Endothelial cell of umbilical vein (primary cell): ENCODE results near the gene ST6GALNAC3. TPM values are rescaled to one million over a fixed set of nuclear protein-coding genes. Genes with fewer than 3 reads are reported as not detected.

Experiments used
- BruUV-seq: library from RNA; stranded (reverse); fragments of 400-500 nt; replicated peaks from 2 replicates; lab custom pipeline; 2021; lab: Mats Ljungman, UMichigan
- CTCF ChIA-PET: fragments of 300-600, 350-600 bp; sonication (Branson Sonifier 250); formaldehyde crosslinking; loops from one replicate; lab custom pipeline; 2021; ENCODE audit warnings: antibody characterized with exemption, inconsistent platforms; lab: Charles Lee
- POLR2A ChIA-PET: fragments of 300-600, 350-600 bp; sonication (Branson Sonifier 250); formaldehyde crosslinking; loops from one replicate; lab custom pipeline; 2021; ENCODE audit warnings: antibody characterized with exemption, inconsistent platforms; lab: Charles Lee
- DNase-seq: peaks from one replicate; pipeline ENCODE4 v3.0.0-alpha.2; 2011; ENCODE audit warnings: low read depth, low spot score
- FAIRE-seq: peaks from 2 replicates; lab custom pipeline; 2011; peaks lifted over from hg19 to GRCh38; lab: Jason Lieb, UNC
- H2AFZ ChIP-seq: 2 replicates; pipeline ENCODE4 v1.6.0; 2012; ENCODE audit warnings: low read depth, low read length, control low read depth, inconsistent platforms
- H3K27ac ChIP-seq: 2 replicates; pipeline ENCODE4 v1.5.1; 2011; ENCODE audit warnings: low read depth, mild to moderate bottlenecking, control low read depth, low read length, moderate library complexity; ENCODE audit not compliant: insufficient read depth
- H3K27me3 ChIP-seq, 2 experiments: 2 replicates each; pipeline versions ENCODE4 v1.6.0 to v1.6.1; 2011; ENCODE audit warnings: low read length in 2 of 2, mixed read lengths in 1 of 2; ENCODE audit not compliant: control insufficient read depth in 2 of 2, insufficient read depth in 2 of 2
- H3K36me3 ChIP-seq, 2 experiments: 2 replicates in 1 of 2; 3 replicates in 1 of 2; pipeline ENCODE4 v1.5.1; 2011; ENCODE audit warnings: low read length in 2 of 2, mild to moderate bottlenecking in 1 of 2, moderate library complexity in 1 of 2; ENCODE audit not compliant: control insufficient read depth in 2 of 2, insufficient read depth in 2 of 2; ENCODE audit errors: extremely low read depth in 1 of 2
- H3K4me1 ChIP-seq: 3 replicates; pipeline ENCODE4 v1.5.1; 2011; ENCODE audit warnings: mild to moderate bottlenecking, low read length; ENCODE audit not compliant: control insufficient read depth, insufficient read depth; ENCODE audit errors: extremely low read depth
- H3K4me2 ChIP-seq: 2 replicates; pipeline ENCODE4 v1.6.1; 2011; ENCODE audit warnings: low read length, control low read depth, mixed read lengths; ENCODE audit not compliant: insufficient read depth
- H3K4me3 ChIP-seq, 3 experiments: fragments of 200-600 bp in 1 of 3; sonication (generic), shearing (Covaris generic) in 1 of 3; replicated peaks in 1 of 3; 2 replicates each; pipeline ENCODE4 v1.5.1; 2011 to 2016; ENCODE audit warnings: control low read depth in 3 of 3, low read length in 3 of 3, mild to moderate bottlenecking in 2 of 3, inconsistent platforms in 1 of 3, low read depth in 1 of 3, moderate library complexity in 1 of 3; ENCODE audit not compliant: insufficient read depth in 1 of 3
- H3K79me2 ChIP-seq: 2 replicates; pipeline ENCODE4 v1.6.0; 2012; ENCODE audit warnings: low read length, inconsistent platforms; ENCODE audit not compliant: control insufficient read depth, insufficient read depth
- H3K9ac ChIP-seq: replicated peaks from 2 replicates; pipeline ENCODE3; 2011; ENCODE audit warnings: low read length, control low read depth; ENCODE audit not compliant: insufficient read depth; ENCODE audit errors: extremely low read depth
- H3K9me1 ChIP-seq: replicated peaks from 3 replicates; pipeline ENCODE4 v1.6.0; 2011; ENCODE audit warnings: mild to moderate bottlenecking, low read length; ENCODE audit not compliant: control insufficient read depth, insufficient read depth; ENCODE audit errors: extremely low read depth
- H3K9me3 ChIP-seq: replicated peaks from 2 replicates; pipeline ENCODE4 v1.5.1; 2012; ENCODE audit warnings: low read length, inconsistent platforms; ENCODE audit not compliant: control insufficient read depth, insufficient read depth
- H4K20me1 ChIP-seq: replicated peaks from 2 replicates; pipeline ENCODE3; 2011; ENCODE audit warnings: mild to moderate bottlenecking, low read length; ENCODE audit not compliant: control insufficient read depth, insufficient read depth; ENCODE audit errors: extremely low read depth
- EZH2 ChIP-seq: IDR thresholded peaks from 2 replicates; pipeline ENCODE4 v1.6.1; 2012; ENCODE audit warnings: borderline replicate concordance, low read depth, mild to moderate bottlenecking, moderate library complexity, low read length, inconsistent platforms; ENCODE audit not compliant: severe bottlenecking
- FOS ChIP-seq: IDR thresholded peaks from 2 replicates; pipeline ENCODE4 v1.6.1; 2011; ENCODE audit warnings: mild to moderate bottlenecking, low read length, moderate library complexity, borderline replicate concordance; ENCODE audit not compliant: insufficient read depth
- GATA2 ChIP-seq: IDR thresholded peaks from 2 replicates; pipeline ENCODE4 v1.7.0; 2011; ENCODE audit warnings: low read depth, mild to moderate bottlenecking, moderate library complexity, mixed read lengths, low read length; ENCODE audit not compliant: insufficient read length, insufficient read depth
- JUN ChIP-seq: IDR thresholded peaks from 2 replicates; pipeline ENCODE4 v1.6.1; 2011; ENCODE audit warnings: borderline replicate concordance, low read depth; ENCODE audit not compliant: insufficient read length, insufficient read depth
- MYC ChIP-seq: IDR thresholded peaks from one replicate; pipeline ENCODE4 v1.6.1; 2011; ENCODE audit warnings: mild to moderate bottlenecking, low read depth, low read length
- POLR2A ChIP-seq: IDR thresholded peaks from 2 replicates; pipeline ENCODE4 v1.6.1; 2012; ENCODE audit warnings: low read depth, mild to moderate bottlenecking, control low read depth, low read length
- POLR2AphosphoS5 ChIP-seq: IDR thresholded peaks from 2 replicates; pipeline ENCODE4 v1.6.1; 2012; ENCODE audit warnings: low read depth, mild to moderate bottlenecking, control low read depth, low read length, moderate library complexity; ENCODE audit not compliant: insufficient read depth
- dilution Hi-C: fragments of 300-500 bp; cut with MboI; formaldehyde crosslinking; loops from one replicate; pipeline ENCODE4 v1.15.0; 2019; ENCODE audit warnings: low sequenced_read_pairs; ENCODE audit not compliant: extremely low pct_ligation_motif_present
- intact Hi-C: fragments of 100-400 bp; cut with micrococcal nuclease; formaldehyde crosslinking; loops from one replicate; pipeline ENCODE4 v1.10.0; 2022
- polyA plus RNA-seq, 4 experiments: library from polyadenylated mRNA; depleted of rRNA in 3 of 4; stranded (reverse) in 3 of 4; unstranded in 1 of 4; fragments of >200 nt; gene quantifications; 2 replicates each; pipeline versions ENCODE4 v1.2.1 to v1.2.3, GENCODE V29; 2011 to 2012; ENCODE audit warnings: missing spikeins in 1 of 4
- total RNA-seq: library from RNA; stranded (reverse); gene quantifications from 2 replicates; pipeline ENCODE4 v1.2.3, GENCODE V29; 2021
- TF ChIP-seq, protein P1 (sequence below): IDR thresholded peaks from 2 replicates; pipeline ENCODE4 v1.6.1; 2011; ENCODE audit not compliant: insufficient read depth, insufficient read length
- TF ChIP-seq, protein P2 (sequence below), 2 donors: IDR thresholded peaks; 1 replicate in 1 of 2; 2 replicates in 1 of 2; pipeline ENCODE4 v1.5.1; 2011; ENCODE audit warnings: low read length in 2 of 2, mild to moderate bottlenecking in 2 of 2, moderate library complexity in 2 of 2, control low read depth in 1 of 2, inconsistent platforms in 1 of 2, low read depth in 1 of 2; ENCODE audit not compliant: insufficient read depth in 1 of 2; ENCODE audit errors: extremely low read depth in 1 of 2

Gene ST6GALNAC3
- total and polyA plus RNA-seq, 2 donors (not counting 3 experiments of a cell fraction or from before 2014, with no cell fraction given), result 7.6 to 48.3 TPM

DNA sequence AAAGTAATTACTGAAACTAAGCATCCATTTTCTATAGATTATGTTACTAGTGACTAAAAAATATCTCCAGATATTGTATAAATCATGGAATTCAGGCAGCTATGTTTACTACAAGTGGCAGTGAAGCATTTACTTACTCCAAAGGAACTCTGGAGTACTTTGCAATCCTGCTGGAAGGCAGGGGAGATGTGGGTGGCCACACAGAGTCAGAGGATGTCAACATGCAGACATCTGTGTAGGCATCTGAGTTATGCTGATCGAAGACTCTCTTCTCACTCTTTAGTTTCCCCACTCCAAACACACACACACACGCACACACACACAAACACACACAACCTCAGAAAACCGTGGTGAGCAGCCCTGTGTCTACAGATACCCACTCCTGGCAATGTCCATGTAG is 112.9 kb downstream of the ST6GALNAC3 start:
- no peak overlapping the region for H3K4me2 ChIP-seq
- H3K79me2 ChIP-seq, result no peaks in the 10 kb centered on the region
- no peak overlapping the region for H3K4me3 ChIP-seq
- peaks cover 2% of the 10 kb centered on the region for H3K9me1 ChIP-seq
- CTCF ChIA-PET, result no interaction called here
- no peak overlapping the region for H3K9ac ChIP-seq
- no peak overlapping the region for H2AFZ ChIP-seq
- DNase-seq (no peak), FAIRE-seq (no peak)
- no peaks in the 10 kb centered on the region for H4K20me1 ChIP-seq
- H3K4me1 ChIP-seq, result no peaks in the 10 kb centered on the region
- BruUV-seq, result no TSS peak
- intact Hi-C loops (no loop called here), dilution Hi-C loops (no loop called here)
- H3K27me3 ChIP-seq, result no peaks in the 10 kb centered on the region
- H3K9me3 ChIP-seq, result no peaks in the 10 kb centered on the region
- H3K27ac ChIP-seq, result no peak overlapping the region
- no peaks in the 10 kb centered on the region for H3K36me3 ChIP-seq
- TF ChIP-seq POLR2AphosphoS5 (no peak), POLR2A (no peak), MYC (no peak), GATA2 (no peak), JUN (no peak), EZH2 (no peak), FOS (no peak)
- TF ChIP-seq, protein P1, sequence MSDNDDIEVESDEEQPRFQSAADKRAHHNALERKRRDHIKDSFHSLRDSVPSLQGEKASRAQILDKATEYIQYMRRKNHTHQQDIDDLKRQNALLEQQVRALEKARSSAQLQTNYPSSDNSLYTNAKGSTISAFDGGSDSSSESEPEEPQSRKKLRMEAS, result no peak
- TF ChIP-seq, protein P2, sequence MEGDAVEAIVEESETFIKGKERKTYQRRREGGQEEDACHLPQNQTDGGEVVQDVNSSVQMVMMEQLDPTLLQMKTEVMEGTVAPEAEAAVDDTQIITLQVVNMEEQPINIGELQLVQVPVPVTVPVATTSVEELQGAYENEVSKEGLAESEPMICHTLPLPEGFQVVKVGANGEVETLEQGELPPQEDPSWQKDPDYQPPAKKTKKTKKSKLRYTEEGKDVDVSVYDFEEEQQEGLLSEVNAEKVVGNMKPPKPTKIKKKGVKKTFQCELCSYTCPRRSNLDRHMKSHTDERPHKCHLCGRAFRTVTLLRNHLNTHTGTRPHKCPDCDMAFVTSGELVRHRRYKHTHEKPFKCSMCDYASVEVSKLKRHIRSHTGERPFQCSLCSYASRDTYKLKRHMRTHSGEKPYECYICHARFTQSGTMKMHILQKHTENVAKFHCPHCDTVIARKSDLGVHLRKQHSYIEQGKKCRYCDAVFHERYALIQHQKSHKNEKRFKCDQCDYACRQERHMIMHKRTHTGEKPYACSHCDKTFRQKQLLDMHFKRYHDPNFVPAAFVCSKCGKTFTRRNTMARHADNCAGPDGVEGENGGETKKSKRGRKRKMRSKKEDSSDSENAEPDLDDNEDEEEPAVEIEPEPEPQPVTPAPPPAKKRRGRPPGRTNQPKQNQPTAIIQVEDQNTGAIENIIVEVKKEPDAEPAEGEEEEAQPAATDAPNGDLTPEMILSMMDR (IDR thresholded peaks at IDR 0.05; ENCODE audit: extremely low read depth in 1 of 2, insufficient read depth in 1 of 2, low read depth in 1 of 2, low read length in 2 of 2), result no peak
- POLR2A ChIA-PET, result no interaction called here
